Kidney (tissue), 14 donors: ENCODE measurements around the gene CCDC69. TPM values are rescaled to one million over a fixed set of nuclear protein-coding genes. Genes with fewer than 3 reads are reported as not detected.
A peak's percentile ranks its signal among the peaks of the same experiment; 100 is the strongest.

Source experiments
- DNase-seq, 5 donors: peaks; one replicate each; pipeline ENCODE4 v3.0.0-alpha.2; 2013 to 2020
- FAIRE-seq: peaks from 2 replicates; lab custom pipeline; 2012; peaks lifted over from hg19 to GRCh38; lab: Jason Lieb, UNC
- H3K27ac ChIP-seq, 2 donors: one replicate each; pipeline ENCODE4 v1.7.0; 2013; ENCODE audit warnings: low read depth in 2 of 2, low read length in 2 of 2, inconsistent platforms in 1 of 2
- H3K27me3 ChIP-seq: one replicate; pipeline ENCODE4 v1.7.1; 2013; ENCODE audit warnings: low read length, inconsistent platforms; ENCODE audit not compliant: control insufficient read depth, insufficient read depth
- H3K36me3 ChIP-seq, 3 donors: one replicate each; pipeline versions ENCODE4 v1.7.0 to v1.7.1; 2013; ENCODE audit warnings: low read length in 3 of 3, control low read depth in 1 of 3, inconsistent platforms in 1 of 3; ENCODE audit not compliant: insufficient read depth in 3 of 3, control insufficient read depth in 2 of 3
- H3K4me1 ChIP-seq, 3 donors: one replicate each; pipeline versions ENCODE4 v1.7.0 to v1.7.1; 2013; ENCODE audit warnings: low read length in 3 of 3, inconsistent platforms in 1 of 3, low read depth in 1 of 3; ENCODE audit not compliant: control insufficient read depth in 2 of 3, insufficient read depth in 2 of 3
- H3K4me3 ChIP-seq, 3 donors: one replicate each; pipeline versions ENCODE4 v1.7.0 to v1.8.1; 2013; ENCODE audit warnings: low read length in 3 of 3, control low read depth in 1 of 3, inconsistent platforms in 1 of 3
- H3K9ac ChIP-seq, 3 donors: one replicate each; pipeline versions ENCODE4 v1.7.0 to v1.7.1; 2013; ENCODE audit warnings: low read length in 3 of 3, control low read depth in 1 of 3, inconsistent platforms in 1 of 3
- H3K9me3 ChIP-seq, 3 donors: one replicate each; pipeline versions ENCODE4 v1.7.0 to v1.7.1; 2013; ENCODE audit warnings: low read length in 3 of 3, control low read depth in 1 of 3, inconsistent platforms in 1 of 3; ENCODE audit not compliant: control insufficient read depth in 2 of 3, insufficient read depth in 1 of 3
- intact Hi-C: fragments of 100-400 bp; cut with DNase I; formaldehyde crosslinking; loops from one replicate; pipeline ENCODE4 v1.11.1; 2022
- polyA plus RNA-seq: library from polyadenylated mRNA; stranded (reverse); fragments of 350-450 nt; fragmentation: Illumina TruSeq; extraction: RNeasy Lipid Tissue Mini Kit (QIAGEN cat#74804); gene quantifications from one replicate; pipeline ENCODE4 v1.2.3, GENCODE V29; 2014; ENCODE audit warnings: low read depth, low replicate concordance; ENCODE audit not compliant: insufficient read depth
- total RNA-seq: library from RNA; stranded (reverse); fragmentation: NEBNext Ultra II Directional; extraction: Animal tissue kit (Norgen Biotek cat#: 25700); gene quantifications from one replicate; pipeline ENCODE4 v1.2.1, GENCODE V29; 2021
- TF ChIP-seq, protein P1 (sequence below): IDR thresholded peaks from 3 replicates; pipeline ENCODE4 v1.5.1; 2012; ENCODE audit warnings: mild to moderate bottlenecking, moderate library complexity, borderline replicate concordance; ENCODE audit not compliant: insufficient read depth; ENCODE audit errors: extremely low read depth
- donor health status: control.
- donor health status: control.
- donor health status: control.
- donor health status: control.
- donor health status: control.
- donor health status: DM: yes; HTN: yes; CAD: no.
- donor health status: Normal renal cell carcinoma (clear cell type).

CCDC69 gene
- total and polyA plus RNA-seq, 2 donors from 2014 or later, result 11.1 to 22.8 TPM

- intact Hi-C loops, result no loop called here
- H3K27ac ChIP-seq, result no peak overlapping the region
- H3K9me3 ChIP-seq, result no peaks in the 10 kb centered on the region
- H3K27me3 ChIP-seq, result no peaks in the 10 kb centered on the region
- no peak overlapping the region for H3K9ac ChIP-seq
- H3K4me3 ChIP-seq, result no peak overlapping the region
- TF ChIP-seq, protein P1, sequence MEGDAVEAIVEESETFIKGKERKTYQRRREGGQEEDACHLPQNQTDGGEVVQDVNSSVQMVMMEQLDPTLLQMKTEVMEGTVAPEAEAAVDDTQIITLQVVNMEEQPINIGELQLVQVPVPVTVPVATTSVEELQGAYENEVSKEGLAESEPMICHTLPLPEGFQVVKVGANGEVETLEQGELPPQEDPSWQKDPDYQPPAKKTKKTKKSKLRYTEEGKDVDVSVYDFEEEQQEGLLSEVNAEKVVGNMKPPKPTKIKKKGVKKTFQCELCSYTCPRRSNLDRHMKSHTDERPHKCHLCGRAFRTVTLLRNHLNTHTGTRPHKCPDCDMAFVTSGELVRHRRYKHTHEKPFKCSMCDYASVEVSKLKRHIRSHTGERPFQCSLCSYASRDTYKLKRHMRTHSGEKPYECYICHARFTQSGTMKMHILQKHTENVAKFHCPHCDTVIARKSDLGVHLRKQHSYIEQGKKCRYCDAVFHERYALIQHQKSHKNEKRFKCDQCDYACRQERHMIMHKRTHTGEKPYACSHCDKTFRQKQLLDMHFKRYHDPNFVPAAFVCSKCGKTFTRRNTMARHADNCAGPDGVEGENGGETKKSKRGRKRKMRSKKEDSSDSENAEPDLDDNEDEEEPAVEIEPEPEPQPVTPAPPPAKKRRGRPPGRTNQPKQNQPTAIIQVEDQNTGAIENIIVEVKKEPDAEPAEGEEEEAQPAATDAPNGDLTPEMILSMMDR, result no peak
- H3K4me1 ChIP-seq, result peaks cover 0 to 3% (median 0%) of the 10 kb centered on the region in 3 donors
- FAIRE-seq, result no peak
- DNase-seq, result no peak
- no peaks in the 10 kb centered on the region for H3K36me3 ChIP-seq
Measured at GRCh38 chr5:151215546-151215880, 8.4 kb downstream of the CCDC69 start.

DNA sequence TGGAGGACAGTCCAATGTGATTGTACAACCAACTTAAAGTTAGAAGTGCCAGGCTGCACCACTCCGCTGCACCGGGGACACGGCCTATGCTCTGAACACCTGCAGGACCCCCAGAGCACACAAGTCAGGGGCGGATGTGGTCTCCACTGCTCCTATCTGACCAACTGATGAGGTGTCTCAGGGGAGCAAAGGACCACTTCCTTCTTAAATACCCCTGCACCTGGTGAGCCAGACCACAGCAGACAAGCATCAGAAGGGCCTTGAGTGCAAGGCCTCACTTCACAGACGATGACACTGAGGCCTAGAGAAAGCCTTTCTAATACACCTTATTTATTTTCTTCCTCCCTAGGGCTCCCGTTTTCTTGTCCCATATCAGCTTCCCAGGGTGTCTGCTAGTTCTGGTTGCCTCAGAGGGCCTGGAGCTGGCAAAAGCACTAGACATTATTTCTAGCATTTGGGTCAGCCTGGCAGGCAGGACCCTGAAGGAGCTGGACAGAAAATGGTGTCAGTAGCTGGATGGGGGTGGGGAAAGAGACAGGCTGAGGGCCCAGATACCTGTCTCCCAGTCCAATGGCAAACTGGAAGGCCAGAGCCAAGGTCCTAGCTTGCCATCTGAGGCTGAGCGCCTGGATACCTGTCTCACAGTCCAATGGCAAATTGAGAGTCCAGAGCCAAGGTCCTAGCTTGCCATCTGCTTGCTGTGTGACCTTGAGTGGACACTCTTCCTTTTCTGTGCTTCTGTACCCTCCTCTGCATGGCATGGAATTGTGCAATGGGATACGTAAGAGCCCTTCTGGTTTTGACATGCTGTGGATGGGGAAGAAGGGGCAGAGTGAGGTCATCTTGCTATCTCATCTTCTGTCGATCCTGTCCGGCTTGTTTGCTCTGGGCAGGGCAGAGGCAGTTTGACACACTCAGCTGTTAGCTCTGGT is 9.0 kb downstream of the CCDC69 start:
- peaks cover 0 to 3% (median 0%) of the 10 kb centered on the region in 3 donors for H3K4me1 ChIP-seq
- intact Hi-C loops, result no loop called here
- H3K9ac ChIP-seq, result no peak overlapping the region
- H3K36me3 ChIP-seq, result no peaks in the 10 kb centered on the region
- TF ChIP-seq, protein P1, result no peak
- no peak for FAIRE-seq
- H3K27ac ChIP-seq, result peak overlapping the region in 1 of 2 donors; percentile 56
- no peak overlapping the region for H3K4me3 ChIP-seq
- no peaks in the 10 kb centered on the region for H3K27me3 ChIP-seq
- H3K9me3 ChIP-seq, result no peaks in the 10 kb centered on the region
- no peak for DNase-seq

DNA sequence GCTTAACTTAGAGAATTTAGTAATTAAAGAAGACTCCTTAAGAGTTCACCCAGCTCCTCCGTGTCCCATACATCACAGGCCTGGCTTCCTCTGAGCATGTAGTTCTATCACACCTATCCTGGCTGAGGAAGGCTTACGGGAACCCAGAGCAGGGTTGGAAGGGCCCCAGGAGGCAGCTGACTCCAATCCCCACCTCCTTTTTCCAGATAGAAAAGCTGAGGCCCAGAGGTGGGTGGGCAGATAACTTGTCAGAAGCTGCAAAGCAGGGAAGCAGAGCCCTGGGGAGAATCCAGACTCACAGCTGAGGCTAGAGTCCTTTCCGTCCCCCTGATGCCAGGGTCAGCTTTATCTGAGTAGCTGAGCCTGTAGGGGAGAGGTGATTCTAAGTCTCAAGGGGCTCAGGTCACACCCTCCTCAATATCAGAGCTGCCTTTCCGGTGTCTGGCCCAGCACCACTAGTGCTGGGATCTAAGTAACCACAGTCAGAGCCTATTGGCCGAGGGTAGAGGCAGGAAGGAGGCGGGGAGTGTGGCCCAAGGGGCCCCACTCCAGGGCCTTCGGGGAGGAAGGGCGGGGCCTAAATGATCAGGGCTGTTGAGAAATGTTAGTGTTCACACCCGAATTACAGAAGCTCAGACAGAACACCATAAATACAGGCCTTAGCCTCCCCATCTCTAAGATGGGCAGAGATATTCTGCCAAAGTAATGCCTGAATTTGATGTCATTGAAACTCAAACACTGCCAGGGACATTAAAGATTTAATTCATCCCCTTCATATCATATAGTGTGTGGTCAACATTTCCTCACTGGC is 9.9 kb downstream of the CCDC69 start:
- Histone ChIP-seq H3K27ac (peak overlapping the region; percentile 51 to 56), H3K9ac (no peak overlapping the region), H3K9me3 (no peaks in the 10 kb centered on the region), H3K36me3 (no peaks in the 10 kb centered on the region), H3K27me3 (no peaks in the 10 kb centered on the region), H3K4me1 (peaks cover 0 to 3% (median 0%) of the 10 kb centered on the region in 3 donors), H3K4me3 (no peak overlapping the region)
- intact Hi-C loops, result no loop called here
- FAIRE-seq (no peak), DNase-seq (peak in 2 of 5 donors; percentile 46 to 88)
- TF ChIP-seq, protein P1, result no peak
